WERI-Rb-1 (cell line): Measurements from ENCODE around the gene MIR17HG.

Experiments
- DNase-seq: peaks from one replicate; pipeline ENCODE4 v3.0.0-alpha.2; 2020
- H3K27ac ChIP-seq: fragments of 250-450 bp; sonication (Bioruptor Pico); 2 replicates; pipeline ENCODE4 v1.5.1; 2020; ENCODE audit warnings: mild to moderate bottlenecking, moderate library complexity
- H3K27me3 ChIP-seq: fragments of 250-450 bp; sonication (Bioruptor Pico); 2 replicates; pipeline ENCODE4 v1.5.1; 2021; ENCODE audit warnings: mild to moderate bottlenecking, low read depth, moderate library complexity; ENCODE audit not compliant: insufficient read depth, severe bottlenecking
- H3K36me3 ChIP-seq: fragments of 250-450 bp; sonication (Bioruptor Pico); 2 replicates; pipeline ENCODE4 v1.5.1; 2020; ENCODE audit warnings: mild to moderate bottlenecking, moderate library complexity
- H3K4me3 ChIP-seq: 2 replicates; pipeline ENCODE4 v1.5.1; 2011; ENCODE audit warnings: low read depth, mild to moderate bottlenecking, control low read depth, low read length
- H3K9me3 ChIP-seq: fragments of 250-450 bp; sonication (Bioruptor Pico); 2 replicates; pipeline ENCODE4 v1.5.1; 2021; ENCODE audit warnings: mild to moderate bottlenecking, moderate library complexity; ENCODE audit not compliant: severe bottlenecking
- CTCF ChIP-seq: IDR thresholded peaks from 2 replicates; pipeline ENCODE4 v1.5.1; 2011; ENCODE audit warnings: low read depth, mild to moderate bottlenecking, control low read depth, inconsistent platforms, low read length

The MIR17HG gene

GRCh38 chr13:91347202-91347995 is at the start of gene MIR17HG:
Gene MIR17HG, plus strand, starts transcription at chr13:91347687.
- peak within 1 kb of the TSS; percentile 99 for H3K27ac ChIP-seq
- no peaks in the 10 kb centered on the region for H3K27me3 ChIP-seq
- DNase-seq, result peak; percentile 99
- H3K4me3 ChIP-seq, result peak within 1 kb of the TSS; percentile 99
- H3K9me3 ChIP-seq, result no peaks in the 10 kb centered on the region
- H3K36me3 ChIP-seq, result peaks cover 42% of the 10 kb centered on the region
- TF ChIP-seq CTCF, result no peak

- no peak for DNase-seq
- Histone ChIP-seq H3K4me3 (no peak overlapping the region), H3K27ac (no peak overlapping the region), H3K27me3 (no peaks in the 10 kb centered on the region), H3K36me3 (no peaks in the 10 kb centered on the region), H3K9me3 (no peaks in the 10 kb centered on the region)
- TF ChIP-seq CTCF, result no peak
Measured at GRCh38 chr13:91298060-91298459, 49.4 kb upstream of the MIR17HG start.

GRCh38 chr13:91302111-91302510 is 45.4 kb upstream of the MIR17HG start:
- no peak for TF ChIP-seq CTCF
- no peak overlapping the region for H3K4me3 ChIP-seq
- H3K27me3 ChIP-seq, result no peaks in the 10 kb centered on the region
- DNase-seq, result no peak
- no peaks in the 10 kb centered on the region for H3K9me3 ChIP-seq
- no peaks in the 10 kb centered on the region for H3K36me3 ChIP-seq
- no peak overlapping the region for H3K27ac ChIP-seq

GRCh38 chr13:91303031-91303430 is 44.5 kb upstream of the MIR17HG start:
- DNase-seq, result no peak
- Histone ChIP-seq H3K9me3 (no peaks in the 10 kb centered on the region), H3K27ac (no peak overlapping the region), H3K4me3 (no peak overlapping the region), H3K27me3 (no peaks in the 10 kb centered on the region), H3K36me3 (no peaks in the 10 kb centered on the region)
- no peak for TF ChIP-seq CTCF

GRCh38 chr13:91304741-91305140 is 42.7 kb upstream of the MIR17HG start:
- no peak for TF ChIP-seq CTCF
- no peaks in the 10 kb centered on the region for H3K9me3 ChIP-seq
- no peaks in the 10 kb centered on the region for H3K36me3 ChIP-seq
- H3K27me3 ChIP-seq, result no peaks in the 10 kb centered on the region
- H3K27ac ChIP-seq, result no peak overlapping the region
- H3K4me3 ChIP-seq, result no peak overlapping the region
- DNase-seq, result no peak

GRCh38 chr13:91305652-91306051 is 41.8 kb upstream of the MIR17HG start:
- no peak for DNase-seq
- no peak for TF ChIP-seq CTCF
- Histone ChIP-seq H3K27me3 (no peaks in the 10 kb centered on the region), H3K36me3 (no peaks in the 10 kb centered on the region), H3K27ac (no peak overlapping the region), H3K9me3 (no peaks in the 10 kb centered on the region), H3K4me3 (no peak overlapping the region)
